Subcutaneous abdominal adipose tissue (tissue), 5 donors: ENCODE data around the gene RSAD1.

Experiments
- H3K27ac ChIP-seq: one replicate; pipeline ENCODE4 v1.7.0; 2013; ENCODE audit warnings: low read depth, mild to moderate bottlenecking, inconsistent platforms, low read length, moderate library complexity
- H3K27me3 ChIP-seq, 5 donors: one replicate each; pipeline ENCODE4 v1.7.0; 2013; ENCODE audit warnings: low read length in 5 of 5, inconsistent platforms in 1 of 5; ENCODE audit not compliant: control insufficient read depth in 5 of 5, insufficient read depth in 4 of 5
- H3K36me3 ChIP-seq, 5 donors: one replicate each; pipeline ENCODE4 v1.7.0; 2013; ENCODE audit warnings: low read length in 5 of 5; ENCODE audit not compliant: control insufficient read depth in 5 of 5, insufficient read depth in 5 of 5
- H3K4me1 ChIP-seq, 5 donors: one replicate each; pipeline ENCODE4 v1.7.0; 2013; ENCODE audit warnings: low read length in 5 of 5, mild to moderate bottlenecking in 3 of 5, moderate library complexity in 1 of 5; ENCODE audit not compliant: control insufficient read depth in 5 of 5, insufficient read depth in 5 of 5
- H3K4me3 ChIP-seq, 5 donors: one replicate each; pipeline ENCODE4 v1.7.0; 2013; ENCODE audit warnings: low read length in 5 of 5, low read depth in 1 of 5
- H3K9ac ChIP-seq, 5 donors: one replicate each; pipeline ENCODE4 v1.7.0; 2013; ENCODE audit warnings: low read length in 5 of 5, mild to moderate bottlenecking in 4 of 5, moderate library complexity in 3 of 5
- H3K9me3 ChIP-seq, 5 donors: one replicate each; pipeline ENCODE4 v1.7.0; 2013; ENCODE audit warnings: low read length in 5 of 5; ENCODE audit not compliant: control insufficient read depth in 5 of 5
- donor health status: healthy.
- donor health status: healthy.
- donor health status: healthy.
- donor health status: healthy.
- donor health status: healthy.

The RSAD1 gene

GRCh38 chr17:50488880-50489279 lies 10.2 kb downstream of the RSAD1 start:
- Histone ChIP-seq H3K9me3 (no peaks in the 10 kb centered on the region), H3K27ac (no peak overlapping the region), H3K27me3 (no peaks in the 10 kb centered on the region), H3K4me3 (no peak overlapping the region), H3K36me3 (peaks cover 4 to 32% (median 27%) of the 10 kb centered on the region in 5 donors), H3K4me1 (peaks cover 0 to 8% (median 6%) of the 10 kb centered on the region in 5 donors), H3K9ac (no peak overlapping the region)

DNA sequence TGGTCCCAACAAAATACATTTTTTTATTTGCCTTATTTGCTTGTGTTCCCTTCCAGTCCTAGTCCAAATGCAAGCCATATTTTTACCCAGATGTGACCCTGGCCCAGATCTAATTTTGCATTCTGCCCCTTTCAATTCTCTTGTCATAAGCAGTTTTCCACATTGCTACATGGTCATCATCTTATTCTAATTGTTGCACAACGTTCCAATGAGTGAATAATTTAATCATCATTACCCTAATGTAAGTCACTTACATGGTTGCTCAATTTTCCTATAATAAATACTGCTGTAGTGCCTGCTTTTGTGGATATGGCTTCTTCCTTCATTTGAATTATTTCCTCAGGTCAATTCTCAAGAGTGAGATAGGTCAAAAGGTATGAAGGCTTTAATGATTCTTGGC lies 12.8 kb downstream of the RSAD1 start:
- H3K27ac ChIP-seq = no peak overlapping the region
- H3K4me1 ChIP-seq = no peaks in the 10 kb centered on the region
- no peak overlapping the region for H3K9ac ChIP-seq
- H3K9me3 ChIP-seq = no peaks in the 10 kb centered on the region
- H3K4me3 ChIP-seq = no peak overlapping the region
- H3K27me3 ChIP-seq = no peaks in the 10 kb centered on the region
- peaks cover 0 to 11% (median 9%) of the 10 kb centered on the region in 5 donors for H3K36me3 ChIP-seq

- no peak overlapping the region for H3K4me3 ChIP-seq
- no peaks in the 10 kb centered on the region for H3K9me3 ChIP-seq
- H3K27me3 ChIP-seq = no peaks in the 10 kb centered on the region
- no peak overlapping the region for H3K27ac ChIP-seq
- no peaks in the 10 kb centered on the region for H3K4me1 ChIP-seq
- H3K36me3 ChIP-seq = peaks cover 0 to 9% (median 4%) of the 10 kb centered on the region in 5 donors
- H3K9ac ChIP-seq = no peak overlapping the region
Measured at GRCh38 chr17:50492214-50492613, 13.6 kb downstream of the RSAD1 start.

- H3K4me3 ChIP-seq = no peak overlapping the region
- no peaks in the 10 kb centered on the region for H3K9me3 ChIP-seq
- no peaks in the 10 kb centered on the region for H3K36me3 ChIP-seq
- H3K27ac ChIP-seq = no peak overlapping the region
- no peak overlapping the region for H3K9ac ChIP-seq
- H3K4me1 ChIP-seq = no peaks in the 10 kb centered on the region
- H3K27me3 ChIP-seq = no peaks in the 10 kb centered on the region
Measured at GRCh38 chr17:50493744-50494143, 15.1 kb downstream of the RSAD1 start.

- H3K27ac ChIP-seq = no peak overlapping the region
- H3K9ac ChIP-seq = no peak overlapping the region
- no peak overlapping the region for H3K4me3 ChIP-seq
- no peaks in the 10 kb centered on the region for H3K27me3 ChIP-seq
- no peaks in the 10 kb centered on the region for H3K9me3 ChIP-seq
- H3K36me3 ChIP-seq = no peaks in the 10 kb centered on the region
- no peaks in the 10 kb centered on the region for H3K4me1 ChIP-seq
Measured at GRCh38 chr17:50495217-50495823, 16.7 kb downstream of the RSAD1 start.

- no peak overlapping the region for H3K4me3 ChIP-seq
- no peaks in the 10 kb centered on the region for H3K4me1 ChIP-seq
- no peaks in the 10 kb centered on the region for H3K9me3 ChIP-seq
- no peak overlapping the region for H3K9ac ChIP-seq
- no peaks in the 10 kb centered on the region for H3K27me3 ChIP-seq
- no peak overlapping the region for H3K27ac ChIP-seq
- H3K36me3 ChIP-seq = no peaks in the 10 kb centered on the region
Measured at GRCh38 chr17:50495918-50496317, 17.3 kb downstream of the RSAD1 start.

DNA sequence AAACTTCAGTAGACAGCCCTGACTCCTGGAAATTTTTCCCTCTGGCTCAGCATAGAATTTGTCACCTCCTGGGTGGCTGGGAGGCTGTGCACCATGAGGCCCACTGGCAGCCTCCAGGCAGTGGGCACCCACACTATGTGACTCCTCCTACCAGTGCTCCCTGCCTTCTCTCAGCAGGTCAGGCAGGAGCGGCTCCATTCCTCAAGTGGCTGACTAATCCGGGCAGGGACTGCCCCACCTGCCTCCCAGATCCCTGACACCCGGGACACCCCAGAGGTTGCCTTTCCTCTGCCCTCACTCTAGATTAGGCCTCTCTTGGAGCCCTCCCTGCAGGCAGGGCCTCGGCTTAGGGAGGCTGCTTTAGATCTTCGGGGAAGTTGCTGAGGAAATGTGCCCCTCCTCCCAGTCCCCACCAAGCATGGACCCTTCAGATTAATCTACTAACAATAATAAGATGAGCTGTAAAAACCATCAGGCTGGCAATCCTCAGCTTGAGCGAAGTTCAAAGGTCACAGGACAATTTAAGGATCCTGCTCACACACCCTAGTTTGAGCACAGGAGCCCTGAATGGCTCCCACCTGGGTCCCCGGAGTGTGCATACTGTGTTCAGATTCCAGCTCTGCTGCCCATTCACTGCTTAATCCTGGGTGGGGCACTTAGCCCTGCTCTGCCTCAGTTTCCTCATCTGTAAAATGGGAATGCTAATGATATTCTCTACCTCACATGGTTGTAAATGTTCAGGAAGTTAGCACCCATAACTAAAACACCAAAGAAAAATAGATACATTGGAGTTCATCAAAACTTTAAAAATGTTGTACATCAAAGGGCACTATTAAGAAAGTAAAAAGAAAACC lies 19.6 kb downstream of the RSAD1 start:
- Histone ChIP-seq H3K9ac (no peak overlapping the region), H3K4me1 (no peaks in the 10 kb centered on the region), H3K36me3 (no peaks in the 10 kb centered on the region), H3K9me3 (no peaks in the 10 kb centered on the region), H3K27ac (no peak overlapping the region), H3K27me3 (no peaks in the 10 kb centered on the region), H3K4me3 (no peak overlapping the region)

DNA sequence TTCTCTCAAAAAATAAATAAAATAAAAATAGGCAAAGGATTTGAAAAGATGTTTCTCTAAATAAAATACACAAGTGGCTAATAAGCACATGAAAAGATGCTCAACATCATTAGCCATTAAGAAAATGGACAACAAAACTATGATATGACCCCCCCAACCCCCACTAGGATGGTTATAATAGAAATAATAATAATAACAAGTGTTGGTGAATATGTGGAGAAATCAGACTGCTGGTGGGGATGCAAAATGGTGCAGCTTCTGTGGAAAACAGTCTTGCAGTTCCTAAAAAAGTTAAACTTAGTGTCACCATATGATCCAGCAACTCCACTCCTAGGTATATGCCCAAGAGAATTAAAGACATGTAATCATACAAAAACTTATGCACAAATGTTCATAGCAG lies 20.6 kb downstream of the RSAD1 start:
- Histone ChIP-seq H3K9ac (no peak overlapping the region), H3K9me3 (no peaks in the 10 kb centered on the region), H3K36me3 (no peaks in the 10 kb centered on the region), H3K4me3 (no peak overlapping the region), H3K4me1 (no peaks in the 10 kb centered on the region), H3K27me3 (no peaks in the 10 kb centered on the region), H3K27ac (no peak overlapping the region)

- Histone ChIP-seq H3K9me3 (no peaks in the 10 kb centered on the region), H3K36me3 (no peaks in the 10 kb centered on the region), H3K27me3 (no peaks in the 10 kb centered on the region), H3K4me1 (no peaks in the 10 kb centered on the region), H3K9ac (no peak overlapping the region), H3K4me3 (no peak overlapping the region), H3K27ac (no peak overlapping the region)
Measured at GRCh38 chr17:50499721-50500120, 21.1 kb downstream of the RSAD1 start.

GRCh38 chr17:50501054-50501453 lies 22.4 kb downstream of the RSAD1 start:
- no peaks in the 10 kb centered on the region for H3K4me1 ChIP-seq
- no peaks in the 10 kb centered on the region for H3K27me3 ChIP-seq
- H3K4me3 ChIP-seq = no peak overlapping the region

More at GRCh38 chr17:50501054-50501453, 22.4 kb downstream of the RSAD1 start:
- no peaks in the 10 kb centered on the region for H3K36me3 ChIP-seq
- H3K9me3 ChIP-seq = no peaks in the 10 kb centered on the region
- H3K9ac ChIP-seq = no peak overlapping the region
- H3K27ac ChIP-seq = no peak overlapping the region
